HG03442 (cell line): ENCODE results near the gene CLEC16A.
"Not testable (repeated sequence)": the region's sequence is repeated elsewhere in the genome, so short reads cannot be mapped to it uniquely, and the experiment has no call there.

ENCODE experiments used
- ATAC-seq: cut with Tn5 transposase; IDR thresholded peaks from one replicate; pipeline ENCODE4 v1.9.1; 2021; ENCODE audit warnings: mild to moderate bottlenecking, moderate library complexity; ENCODE audit not compliant: unreplicated experiment

The CLEC16A gene

GRCh38 chr16:10925285-10925684 is 19.1 kb upstream of the CLEC16A start:
- ATAC-seq: not testable (repeated sequence)

- ATAC-seq: no peak
These were observed 18.3 kb upstream of the CLEC16A start for GRCh38 chr16:10926094-10926493.

GRCh38 chr16:10926867-10927266 is 17.5 kb upstream of the CLEC16A start:
- no peak for ATAC-seq

GRCh38 chr16:10927497-10928112 is 16.8 kb upstream of the CLEC16A start:
- no peak for ATAC-seq

- ATAC-seq: not testable (repeated sequence)
These were observed 15.3 kb upstream of the CLEC16A start for GRCh38 chr16:10929097-10929496.

GRCh38 chr16:10929853-10930754 is 14.3 kb upstream of the CLEC16A start:
- ATAC-seq: no peak

- ATAC-seq: no peak
These were observed 13.6 kb upstream of the CLEC16A start for GRCh38 chr16:10930755-10931093.

GRCh38 chr16:10931134-10931533 is 13.2 kb upstream of the CLEC16A start:
- ATAC-seq: no peak

- ATAC-seq: no peak
These were observed 12.3 kb upstream of the CLEC16A start for GRCh38 chr16:10931977-10932632.

GRCh38 chr16:10932959-10933710 is 11.2 kb upstream of the CLEC16A start:
- ATAC-seq: no peak

GRCh38 chr16:10933865-10934264 is 10.5 kb upstream of the CLEC16A start:
- ATAC-seq: no peak

GRCh38 chr16:10934325-10935107 is 9.8 kb upstream of the CLEC16A start:
- ATAC-seq: no peak

GRCh38 chr16:10935226-10935915 is 9.0 kb upstream of the CLEC16A start:
- ATAC-seq: no peak

- ATAC-seq: no peak
These were observed 7.9 kb upstream of the CLEC16A start for GRCh38 chr16:10936272-10936984.

GRCh38 chr16:10937068-10937859 is 7.1 kb upstream of the CLEC16A start:
- no peak for ATAC-seq

GRCh38 chr16:10938321-10938720 is 6.0 kb upstream of the CLEC16A start:
- no peak for ATAC-seq

GRCh38 chr16:10938796-10939648 is 5.3 kb upstream of the CLEC16A start:
- no peak for ATAC-seq
